GM21367 (cell line): Measurements from ENCODE around the gene GALNTL6.

Source experiments
- ATAC-seq: cut with Tn5 transposase; IDR thresholded peaks from one replicate; pipeline ENCODE4 v1.9.1; 2021; ENCODE audit not compliant: unreplicated experiment

Gene GALNTL6

DNA sequence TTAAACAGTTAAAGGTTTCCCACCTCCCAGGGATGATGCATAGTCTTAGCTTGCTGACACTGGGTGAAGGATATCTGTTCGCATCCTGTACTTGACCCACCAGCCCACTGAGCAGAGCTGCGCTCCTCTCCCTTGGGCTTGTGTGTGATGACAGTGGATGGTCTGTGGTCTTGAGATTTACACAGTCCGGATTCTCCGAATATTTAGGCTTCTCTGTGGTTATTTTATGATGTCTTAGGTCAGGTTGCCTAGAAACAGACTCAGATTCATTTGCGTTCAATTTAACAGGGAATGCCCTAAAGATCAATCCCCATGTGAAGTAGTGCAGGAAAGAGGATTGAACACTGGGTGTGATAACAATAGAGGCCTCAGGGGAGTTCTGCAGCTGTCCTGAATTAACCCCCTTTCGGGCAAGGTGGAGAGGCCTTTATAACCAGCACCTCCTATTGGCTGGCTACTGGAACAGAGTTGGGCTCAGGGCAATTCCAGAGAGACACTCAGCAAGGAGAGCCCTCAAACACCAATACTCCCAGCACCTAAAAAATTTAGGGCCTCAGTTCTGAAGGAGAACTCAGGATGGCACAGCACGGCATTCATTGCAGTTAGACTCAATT lies 702.2 kb downstream of the GALNTL6 start:
- ATAC-seq = no peak

DNA sequence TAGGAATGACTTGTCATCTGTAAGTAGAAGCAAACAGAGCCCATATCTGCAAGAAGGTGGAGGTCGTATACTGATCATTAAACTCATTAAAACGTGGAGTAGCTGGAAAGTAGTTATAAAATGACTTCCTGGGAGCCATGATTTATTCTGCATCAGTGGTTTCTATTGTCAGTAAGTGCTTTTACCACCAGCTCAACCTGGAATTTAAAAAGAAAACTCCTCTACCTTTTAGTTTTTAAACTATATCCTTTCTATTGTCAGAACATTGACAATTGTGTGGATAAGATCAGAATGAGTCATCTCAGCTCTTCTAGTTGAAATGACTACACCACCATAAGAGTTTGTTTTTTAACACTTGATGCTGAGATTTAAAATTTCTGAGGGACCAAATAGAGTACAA lies 704.2 kb downstream of the GALNTL6 start:
- ATAC-seq = no peak

DNA sequence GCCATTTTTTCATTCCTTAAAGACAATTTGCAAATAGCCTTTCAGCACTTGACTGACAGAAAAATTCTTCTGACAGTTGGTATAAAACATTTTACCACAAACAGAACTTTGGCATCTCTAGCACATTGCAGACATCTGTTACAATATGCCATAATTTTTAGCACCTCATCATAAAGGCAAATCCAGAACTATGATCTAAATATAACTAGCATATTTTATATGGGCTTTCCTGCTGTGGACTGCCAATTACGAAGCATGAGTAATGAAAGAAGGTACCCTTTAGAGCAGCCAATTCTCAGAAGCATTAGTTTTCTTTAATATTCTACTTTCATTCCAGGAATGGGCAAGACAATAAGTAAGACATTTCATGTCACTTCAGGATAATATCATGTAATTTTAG lies 708.0 kb downstream of the GALNTL6 start:
- no peak for ATAC-seq

DNA sequence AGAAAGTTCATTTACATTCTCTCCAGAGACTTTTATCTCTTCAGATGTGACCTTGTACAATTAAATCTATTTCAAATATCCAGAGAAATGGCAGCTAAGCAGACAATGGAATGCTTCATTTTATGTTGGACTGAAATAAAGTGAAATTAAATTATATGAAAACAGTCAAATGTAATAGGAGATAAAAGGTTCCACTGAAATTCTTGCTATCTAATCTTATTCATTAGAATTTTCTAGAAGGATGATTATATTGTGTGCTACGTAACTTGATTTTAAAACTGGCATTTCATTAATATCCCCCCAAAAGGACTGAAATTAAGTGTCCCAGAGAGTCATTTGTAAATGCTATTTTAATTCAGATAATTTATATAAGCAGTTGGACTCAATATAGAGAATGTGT lies 708.5 kb downstream of the GALNTL6 start:
- ATAC-seq = no peak

DNA sequence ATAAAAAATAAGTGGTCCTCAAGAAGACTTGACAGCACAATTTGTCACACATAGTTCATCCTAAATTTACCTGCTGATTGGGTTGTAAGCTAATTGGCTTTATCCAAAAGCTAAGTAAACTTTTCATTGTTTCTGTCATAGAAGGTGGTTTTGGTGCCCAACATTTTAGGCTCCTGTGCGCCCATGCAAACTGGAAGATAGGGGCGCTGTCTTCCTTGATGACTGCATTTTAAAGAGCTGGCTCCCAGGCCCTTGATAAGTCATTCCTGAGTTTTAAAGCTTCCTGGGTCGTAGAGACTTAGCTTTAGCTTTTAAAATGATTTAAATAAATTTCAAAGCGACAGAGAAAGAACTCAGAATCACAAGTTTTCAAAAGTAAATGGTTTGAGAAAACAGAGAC lies 730.0 kb downstream of the GALNTL6 start:
- no peak for ATAC-seq

DNA sequence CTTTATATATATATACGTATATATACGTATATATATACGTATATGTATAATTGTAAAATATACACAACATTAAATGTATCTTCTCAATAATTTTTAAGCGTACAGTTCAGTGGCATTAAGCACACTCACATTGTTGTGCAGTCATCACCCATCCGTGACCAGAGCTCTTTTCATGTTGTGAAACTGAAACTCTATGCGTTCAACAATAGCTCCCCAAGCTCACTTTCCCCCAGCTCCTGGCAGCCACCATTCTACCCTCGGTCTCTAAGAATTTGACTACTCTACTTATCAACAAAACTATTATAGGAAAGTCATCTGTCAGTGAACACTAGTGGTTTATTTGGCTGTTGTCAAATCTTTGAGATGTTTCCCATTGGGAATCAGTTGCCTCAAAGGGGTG lies 733.6 kb downstream of the GALNTL6 start:
- peak; percentile 87 for ATAC-seq

DNA sequence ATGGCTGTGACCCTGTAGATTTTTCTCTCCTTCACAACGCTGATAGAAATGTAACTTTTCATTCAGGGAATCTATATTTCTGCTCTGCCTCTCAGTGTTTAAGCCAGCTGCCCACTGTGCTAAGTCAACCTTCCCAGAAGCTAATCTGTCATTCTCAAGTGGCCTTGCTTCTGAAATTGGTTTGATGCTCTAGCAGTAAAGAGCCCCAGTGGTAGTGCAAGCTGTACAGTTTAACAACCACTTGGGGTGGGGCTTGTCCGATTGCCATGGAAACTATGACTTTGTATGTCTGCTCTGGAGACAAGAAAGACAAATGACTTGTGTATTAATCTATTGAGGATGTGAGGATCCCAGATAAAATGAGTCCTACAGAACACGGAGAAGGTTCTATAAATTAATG lies 734.5 kb downstream of the GALNTL6 start:
- ATAC-seq = no peak

DNA sequence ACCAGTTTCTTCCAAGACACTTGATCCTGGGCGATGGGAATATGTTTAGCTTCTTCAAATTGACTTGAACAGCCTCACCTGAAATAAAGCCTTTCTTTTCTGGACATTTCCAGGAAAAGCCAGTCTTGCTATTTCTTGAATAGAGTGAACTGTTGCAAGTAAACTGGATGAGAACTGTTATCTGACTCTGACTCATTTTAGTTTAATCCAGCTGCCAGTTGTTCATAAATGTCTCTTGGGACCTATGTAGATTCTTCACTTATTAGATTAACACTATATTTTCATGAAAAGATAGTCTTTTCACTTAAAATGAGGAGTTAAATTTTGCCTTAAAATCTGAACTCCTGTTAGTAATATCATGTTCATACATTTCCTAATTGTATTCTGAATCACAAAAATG lies 740.0 kb downstream of the GALNTL6 start:
- no peak for ATAC-seq

DNA sequence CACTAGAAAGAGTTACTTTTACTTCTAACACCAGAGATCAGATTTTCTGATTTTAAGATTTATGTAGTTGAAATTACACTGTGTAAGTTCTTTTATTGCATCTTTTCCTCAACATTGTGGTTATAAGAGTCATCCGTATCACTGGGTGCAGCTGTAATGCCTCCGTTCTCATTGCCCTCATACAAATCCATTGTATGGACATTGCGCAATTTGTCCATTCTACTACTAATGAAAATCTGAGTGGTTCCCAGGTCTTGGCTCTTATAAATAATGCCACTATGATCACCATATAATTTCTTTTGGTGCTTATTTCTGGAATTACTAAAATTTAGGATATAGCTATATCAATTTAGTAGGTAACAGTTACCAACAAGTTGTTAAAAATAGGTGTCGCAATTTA lies 741.4 kb downstream of the GALNTL6 start:
- ATAC-seq = no peak

DNA sequence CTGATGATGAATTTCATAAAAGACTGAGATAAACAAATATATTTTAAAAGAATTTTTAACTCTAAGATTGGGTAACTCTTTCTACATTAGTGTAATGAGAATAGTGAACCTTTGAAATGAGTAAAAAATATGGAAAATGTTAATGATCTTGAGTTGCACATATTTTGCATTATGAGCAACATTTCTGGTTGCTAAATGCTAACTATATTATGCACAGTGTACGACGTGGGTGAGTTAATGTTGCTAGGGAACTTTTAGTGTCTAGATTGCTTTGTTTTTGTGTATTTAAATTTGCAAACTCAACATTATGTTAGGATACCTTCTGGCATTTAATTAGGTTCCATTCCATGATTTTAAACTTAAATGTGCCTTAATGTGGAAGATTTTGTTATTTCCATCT lies 742.5 kb downstream of the GALNTL6 start:
- ATAC-seq = no peak

DNA sequence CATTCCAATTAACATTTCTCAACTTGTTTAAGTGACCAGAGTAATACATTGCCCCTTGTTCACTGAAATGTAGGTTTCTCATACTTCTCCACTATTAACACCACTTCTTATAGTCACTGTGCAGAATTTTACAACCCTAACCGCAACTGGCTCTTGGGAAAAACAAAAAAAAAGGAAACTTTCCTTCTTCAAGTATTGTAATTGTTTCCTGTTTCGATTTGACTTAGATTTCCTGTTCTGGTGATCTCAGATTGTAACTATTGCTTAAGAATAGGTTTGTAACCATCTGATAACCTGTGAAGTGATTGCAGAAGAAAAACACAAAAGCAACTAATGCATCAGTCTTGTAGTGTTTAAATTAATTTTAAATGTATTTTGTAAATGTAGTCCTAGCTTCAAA lies 760.7 kb downstream of the GALNTL6 start:
- no peak for ATAC-seq

DNA sequence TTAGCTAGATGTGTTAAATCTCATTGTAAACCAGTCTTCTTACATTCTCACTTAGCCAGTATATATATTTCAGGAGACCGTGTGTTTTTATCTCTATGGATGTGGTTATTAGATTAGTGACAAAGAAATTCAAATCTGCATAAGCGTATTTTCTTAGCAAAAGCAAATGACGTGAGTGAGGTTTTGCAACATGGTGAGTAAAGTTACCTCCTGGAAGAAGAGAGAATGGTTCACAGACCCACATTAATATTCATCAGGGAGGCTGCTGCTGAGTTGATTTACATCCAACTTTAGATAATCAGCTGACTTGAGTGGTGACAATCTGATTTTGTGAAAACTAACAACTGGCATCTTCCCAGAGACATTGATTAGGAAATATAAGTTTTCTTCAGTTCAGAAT lies 765.5 kb downstream of the GALNTL6 start:
- ATAC-seq = no peak

DNA sequence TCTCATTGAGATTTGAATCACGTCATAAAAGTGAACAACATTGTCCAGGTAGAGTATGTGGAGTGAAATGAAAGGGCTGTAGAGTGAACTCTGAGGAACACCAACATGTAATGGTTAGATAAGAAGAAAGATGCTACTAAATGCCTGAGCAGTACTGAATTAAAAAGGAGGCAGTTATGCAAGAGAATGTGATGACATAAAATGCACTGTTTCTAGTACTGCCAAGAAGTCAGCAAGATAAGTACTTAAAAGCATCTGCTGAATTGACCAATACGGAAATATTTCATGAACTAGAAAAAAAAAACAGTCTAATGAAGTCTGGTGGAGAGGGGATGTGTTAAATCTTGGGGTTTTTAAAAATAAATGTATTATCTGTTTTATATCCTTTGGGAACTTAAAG lies 771.6 kb downstream of the GALNTL6 start:
- no peak for ATAC-seq

DNA sequence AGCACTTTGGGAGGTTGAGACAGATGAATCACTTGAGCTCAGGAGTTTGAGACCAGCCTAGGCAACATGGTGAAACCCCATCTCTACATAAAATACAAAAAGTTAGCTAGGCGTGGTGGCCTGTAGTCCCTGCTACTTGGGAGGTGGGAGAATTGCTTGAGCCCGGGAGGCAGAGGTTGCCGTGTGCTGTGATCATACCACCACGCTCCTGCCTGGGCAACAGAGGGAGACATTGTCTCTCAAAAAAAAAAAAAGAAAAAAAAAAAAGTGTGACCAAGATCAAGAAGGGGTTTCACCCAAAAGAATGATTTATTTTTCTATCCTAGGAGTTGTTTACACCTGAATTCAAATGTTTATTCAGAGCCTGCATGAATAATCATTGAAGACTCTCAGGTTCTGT lies 783.0 kb downstream of the GALNTL6 start:
- no peak for ATAC-seq

DNA sequence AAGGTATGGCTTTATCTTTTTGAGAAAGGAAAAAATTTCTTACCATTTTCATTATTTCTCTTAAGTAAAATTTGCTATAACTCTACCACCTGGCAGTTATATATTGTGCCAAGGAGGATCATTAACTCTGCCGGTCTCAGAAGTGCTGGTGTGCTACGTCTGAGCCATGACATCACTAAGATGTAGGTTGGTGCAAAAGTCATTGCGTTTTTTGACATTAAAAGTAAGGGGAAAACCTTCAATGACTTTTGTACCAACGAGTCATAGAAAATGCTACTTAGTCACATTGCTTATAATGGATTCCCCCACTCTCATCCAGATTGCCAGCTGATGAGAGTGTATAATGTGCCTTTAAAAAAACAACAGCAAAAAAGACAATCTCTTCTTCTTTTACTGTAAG lies 786.4 kb downstream of the GALNTL6 start:
- no peak for ATAC-seq

DNA sequence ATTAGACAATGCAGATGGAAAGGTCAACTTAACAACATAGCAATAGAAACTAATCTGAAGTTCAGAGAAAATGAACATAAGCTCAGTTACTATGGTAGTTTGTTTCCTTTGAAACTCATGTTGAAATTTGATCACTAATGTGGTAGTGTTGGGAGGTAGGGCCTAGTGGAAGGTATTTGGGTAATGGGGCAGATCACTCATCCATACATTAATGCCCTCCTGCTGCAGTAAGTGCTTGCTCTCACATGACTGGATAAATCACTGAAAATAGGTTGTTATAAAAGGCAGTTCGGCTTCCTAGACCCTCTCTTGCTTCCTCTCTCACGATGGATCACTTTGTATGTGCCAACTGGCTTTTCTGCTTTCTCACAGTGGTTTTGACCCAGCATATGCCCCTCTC lies 788.0 kb downstream of the GALNTL6 start:
- ATAC-seq = no peak

DNA sequence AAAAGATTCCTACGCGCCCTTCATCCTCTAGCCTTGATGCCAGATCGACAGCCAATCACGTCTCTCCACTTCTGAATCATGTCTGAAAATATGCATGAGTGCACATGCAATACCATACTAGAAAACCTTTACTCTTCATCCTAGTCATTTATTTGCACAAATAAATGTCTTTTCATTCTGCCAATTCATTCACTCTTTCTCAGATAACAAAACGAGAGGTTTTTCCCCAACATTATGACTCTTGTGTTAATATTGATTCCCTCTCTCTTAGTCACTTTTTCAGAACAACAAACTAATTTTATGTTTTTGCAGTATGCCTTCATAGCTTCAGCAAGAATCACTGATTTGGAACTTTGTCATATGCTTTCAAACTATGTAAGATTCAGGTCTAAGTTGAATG lies 806.0 kb downstream of the GALNTL6 start:
- ATAC-seq = no peak

DNA sequence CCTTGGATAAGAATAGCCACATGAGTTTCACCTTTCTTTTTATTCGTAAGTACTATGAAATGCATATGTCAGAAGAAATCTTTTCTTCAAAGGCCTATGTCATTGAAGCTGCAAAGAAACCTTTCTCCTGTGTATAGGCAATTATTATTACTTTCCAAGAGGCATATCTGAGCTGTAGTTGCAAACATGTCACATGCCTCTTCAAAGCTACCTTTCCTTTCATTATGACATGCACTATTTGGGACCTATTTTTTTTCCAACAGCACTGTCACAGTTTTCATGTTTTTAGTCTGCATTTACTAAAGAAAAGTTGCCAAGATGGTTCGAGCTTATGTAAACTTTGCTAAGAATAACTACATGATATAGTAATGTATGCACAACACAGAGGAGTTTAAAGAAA lies 806.6 kb downstream of the GALNTL6 start:
- ATAC-seq = no peak

DNA sequence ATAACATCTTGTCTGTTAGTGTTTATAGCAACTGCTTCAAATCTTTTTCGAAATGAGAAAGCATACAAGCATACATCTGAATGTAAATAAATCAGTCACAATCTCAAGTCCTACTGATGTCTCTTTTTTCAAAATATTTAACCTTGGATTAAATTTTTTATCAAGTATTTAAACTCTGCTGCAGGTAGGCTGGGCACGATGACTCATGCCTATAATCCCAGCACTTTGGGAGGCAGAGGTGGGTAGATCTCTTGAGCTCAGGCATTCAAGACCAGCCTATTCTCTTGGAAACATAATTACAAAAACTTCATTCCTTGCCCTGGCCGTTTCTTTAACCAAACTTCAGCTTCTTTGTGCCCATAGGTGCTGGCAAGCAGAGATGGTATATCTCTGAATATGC lies 815.1 kb downstream of the GALNTL6 start:
- ATAC-seq = no peak

DNA sequence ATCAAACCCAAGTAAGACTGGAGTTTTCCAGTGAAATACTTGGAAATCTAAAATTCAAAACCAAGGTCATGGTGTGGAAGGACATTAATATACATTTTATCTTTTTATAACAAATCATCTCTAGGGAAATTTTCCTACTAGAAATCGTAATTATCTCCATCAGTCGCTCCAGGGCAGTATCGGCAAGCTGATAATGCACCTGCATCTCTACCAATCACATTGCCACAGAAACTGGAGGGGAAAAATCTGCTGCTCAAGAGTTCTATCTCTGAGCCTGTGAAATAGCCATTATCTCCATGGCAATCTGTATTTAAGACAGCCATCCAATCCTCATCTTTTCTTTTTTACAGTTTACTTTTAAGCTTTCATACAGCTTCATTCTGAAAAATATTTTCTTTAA lies 817.1 kb downstream of the GALNTL6 start:
- no peak for ATAC-seq

DNA sequence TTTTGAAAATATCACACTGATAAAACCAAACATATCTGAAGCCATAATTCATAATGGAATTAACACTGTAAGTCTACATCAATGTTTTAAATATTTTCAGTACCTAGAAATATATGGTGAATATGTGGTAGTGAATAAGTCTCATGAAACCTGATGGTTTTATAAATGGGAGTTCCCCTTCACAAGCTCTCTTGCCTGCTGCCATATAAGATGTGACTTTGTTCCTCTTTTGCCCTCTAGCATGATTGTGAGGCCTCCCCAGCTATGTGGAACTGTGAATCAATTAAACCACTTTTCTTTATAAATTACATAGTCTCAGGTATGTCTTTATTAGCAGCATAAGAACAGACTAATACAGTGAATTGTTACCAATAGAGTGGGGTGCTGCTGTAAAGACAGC lies 818.6 kb downstream of the GALNTL6 start:
- ATAC-seq = no peak

DNA sequence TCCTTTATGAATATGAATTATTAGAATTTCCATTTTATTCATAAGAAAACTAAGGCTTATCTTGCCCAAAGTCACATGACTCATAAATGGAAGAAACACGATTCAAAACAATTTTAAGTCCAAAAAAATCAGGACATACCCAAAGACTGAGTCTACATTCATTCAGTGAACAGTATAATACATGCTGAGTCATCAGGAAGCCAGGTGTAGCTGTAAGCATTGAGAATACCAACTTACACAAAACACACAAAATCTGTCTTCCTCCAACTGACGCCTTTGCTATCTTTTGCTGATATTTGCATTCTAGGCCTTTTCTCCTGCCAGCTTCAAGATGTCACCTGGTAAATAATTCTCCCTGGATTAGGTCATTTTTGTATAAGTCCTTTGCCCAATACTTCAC lies 835.3 kb downstream of the GALNTL6 start:
- no peak for ATAC-seq

DNA sequence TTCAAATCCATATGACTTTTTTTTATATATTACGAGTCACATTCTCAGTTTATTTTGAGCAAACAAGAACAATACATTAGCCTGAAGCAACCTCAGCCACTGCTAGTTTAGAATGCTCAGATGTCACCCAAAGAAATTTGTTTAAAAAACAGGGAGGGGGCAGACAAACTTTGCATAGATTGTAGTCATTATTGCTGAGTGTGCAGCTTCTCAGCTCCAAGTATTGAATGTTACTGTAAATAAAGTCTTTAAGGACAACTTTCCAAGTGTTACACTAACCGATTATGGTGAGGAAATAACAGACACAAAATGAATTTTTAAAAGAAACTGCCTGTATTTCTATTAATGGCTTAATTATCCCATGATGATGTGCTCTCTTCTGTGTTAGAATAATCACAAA lies 835.9 kb downstream of the GALNTL6 start:
- ATAC-seq = no peak
